Osteoblast (primary cell): ENCODE data around the gene EXOC4. TPM values are rescaled to one million over a fixed set of nuclear protein-coding genes. Genes with fewer than 3 reads are reported as not detected.
A peak's percentile ranks its signal among the peaks of the same experiment; 100 is the strongest.

ENCODE experiments used
- DNase-seq: peaks from one replicate; pipeline ENCODE4 v3.0.0; 2011; ENCODE audit warnings: low spot score, mixed read lengths; ENCODE audit not compliant: insufficient read length; ENCODE audit errors: missing footprints
- H2AFZ ChIP-seq: 2 replicates; pipeline ENCODE4 v1.6.0; 2011; ENCODE audit warnings: mild to moderate bottlenecking, low read length
- H3K27ac ChIP-seq: 2 replicates; pipeline ENCODE4 v1.5.1; 2011; ENCODE audit warnings: mild to moderate bottlenecking, low read depth, low read length, moderate library complexity
- H3K27me3 ChIP-seq: 2 replicates; pipeline ENCODE4 v1.6.0; 2012; ENCODE audit warnings: mild to moderate bottlenecking, control low read depth, inconsistent platforms, low read length, moderate library complexity; ENCODE audit not compliant: insufficient read depth
- H3K36me3 ChIP-seq: 2 replicates; pipeline ENCODE4 v1.5.1; 2011; ENCODE audit warnings: mild to moderate bottlenecking, low read length, control low read depth, moderate library complexity; ENCODE audit not compliant: insufficient read depth
- H3K4me1 ChIP-seq: 2 replicates; pipeline ENCODE4 v1.5.1; 2011; ENCODE audit warnings: mild to moderate bottlenecking, low read length, control low read depth, moderate library complexity; ENCODE audit not compliant: insufficient read depth
- H3K4me2 ChIP-seq: 2 replicates; pipeline ENCODE4 v1.6.0; 2011; ENCODE audit warnings: mild to moderate bottlenecking, low read length; ENCODE audit not compliant: insufficient read depth
- H3K4me3 ChIP-seq: fragments of 200-600 bp; sonication (generic); 3 replicates; pipeline ENCODE4 v1.5.1; 2012; ENCODE audit warnings: mild to moderate bottlenecking, low read length, inconsistent platforms; ENCODE audit not compliant: insufficient read depth
- H3K79me2 ChIP-seq: 2 replicates; pipeline ENCODE4 v1.6.0; 2012; ENCODE audit warnings: mild to moderate bottlenecking, low read length, control low read depth, inconsistent platforms; ENCODE audit not compliant: insufficient read depth
- H3K9me3 ChIP-seq: 2 replicates; pipeline ENCODE4 v1.5.1; 2011; ENCODE audit warnings: low read depth, low read length, control low read depth
- H4K20me1 ChIP-seq: 2 replicates; pipeline ENCODE4 v1.6.0; 2012; ENCODE audit warnings: mild to moderate bottlenecking, low read length, control low read depth; ENCODE audit not compliant: insufficient read depth
- CTCF ChIP-seq: IDR thresholded peaks from 2 replicates; pipeline ENCODE4 v1.5.1; 2011; ENCODE audit warnings: mild to moderate bottlenecking, low read depth, low read length, moderate library complexity; ENCODE audit errors: extremely low read depth
- total RNA-seq: library from RNA; depleted of rRNA; stranded (reverse); fragments of >200 nt; gene quantifications from 2 replicates; pipeline ENCODE4 v1.2.3, GENCODE V29; 2012

The EXOC4 gene
- total RNA-seq, 1 donor, result 134 TPM

DNA sequence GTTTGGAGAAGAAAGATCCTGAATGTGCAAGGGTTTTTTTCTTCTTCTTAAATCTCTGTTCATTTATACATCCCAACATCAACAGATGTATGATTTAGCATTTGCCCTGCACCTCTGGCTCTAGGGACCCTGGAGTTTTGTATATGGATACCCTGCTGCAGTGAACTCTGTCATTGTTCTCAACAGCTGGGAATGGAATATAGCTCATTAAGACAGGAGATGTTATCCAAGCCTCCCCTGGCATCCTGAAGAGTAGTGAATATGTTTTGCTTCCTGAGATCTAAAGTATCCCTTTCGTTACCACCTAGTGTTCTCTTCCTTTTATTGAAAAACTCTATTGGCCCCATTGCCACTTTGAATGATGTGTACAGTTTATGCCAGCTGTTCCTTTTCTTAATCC, 275.9 kb downstream of the EXOC4 start:
- DNase-seq, result no peak
- TF ChIP-seq CTCF, result no peak
- Histone ChIP-seq H3K79me2 (no peaks in the 10 kb centered on the region), H4K20me1 (no peaks in the 10 kb centered on the region), H3K4me1 (peaks cover 8% of the 10 kb centered on the region), H3K27ac (no peak overlapping the region), H2AFZ (no peak overlapping the region), H3K4me3 (no peak overlapping the region), H3K9me3 (no peaks in the 10 kb centered on the region), H3K4me2 (no peak overlapping the region), H3K36me3 (no peaks in the 10 kb centered on the region), H3K27me3 (no peaks in the 10 kb centered on the region)

DNA sequence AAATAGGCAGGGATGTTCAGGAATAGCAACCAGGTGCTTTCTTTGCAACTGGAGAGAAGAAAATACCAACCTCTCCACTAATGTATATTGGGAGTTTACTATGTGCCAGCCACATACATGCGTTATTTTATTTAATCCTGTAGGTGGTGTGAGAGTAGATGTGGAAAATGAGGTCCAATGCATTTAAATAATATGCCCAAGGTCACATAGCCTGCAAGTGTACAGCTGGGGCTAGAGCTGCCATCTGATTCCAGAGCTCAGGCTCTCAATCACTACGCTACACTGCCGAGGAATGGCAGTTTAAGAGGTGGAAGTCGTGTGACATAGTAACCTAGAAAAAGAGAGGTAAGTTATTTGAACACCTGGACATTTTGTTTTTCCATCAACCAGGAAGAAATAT, 277.0 kb downstream of the EXOC4 start:
- DNase-seq, result no peak
- Histone ChIP-seq H3K36me3 (no peaks in the 10 kb centered on the region), H3K4me3 (no peak overlapping the region), H3K27me3 (no peaks in the 10 kb centered on the region), H4K20me1 (no peaks in the 10 kb centered on the region), H3K4me1 (peaks cover 8% of the 10 kb centered on the region), H3K9me3 (no peaks in the 10 kb centered on the region), H3K27ac (no peak overlapping the region), H3K4me2 (no peak overlapping the region), H2AFZ (no peak overlapping the region), H3K79me2 (no peaks in the 10 kb centered on the region)
- no peak for TF ChIP-seq CTCF

DNA sequence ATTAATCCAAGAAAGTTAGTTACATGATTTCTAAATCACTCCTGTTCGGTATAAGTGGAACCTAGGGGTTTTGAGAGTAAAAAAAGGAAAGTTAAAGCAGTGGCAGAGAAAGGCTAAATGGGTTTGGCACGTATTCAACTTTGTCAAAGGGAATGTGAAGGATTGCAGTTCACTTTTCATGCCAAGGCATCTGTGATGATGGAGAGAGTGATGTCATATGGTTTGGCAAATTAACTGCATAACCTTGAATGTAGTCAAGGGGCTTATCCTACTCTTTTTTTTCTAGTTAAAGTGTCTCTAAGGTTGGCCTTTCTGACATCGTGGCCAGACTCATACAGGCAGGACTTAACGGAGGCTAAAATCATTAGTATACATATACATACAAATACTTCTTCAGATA, 277.8 kb downstream of the EXOC4 start:
- Histone ChIP-seq H3K27ac (peak overlapping the region; percentile 3), H3K79me2 (no peaks in the 10 kb centered on the region), H3K9me3 (no peaks in the 10 kb centered on the region), H2AFZ (no peak overlapping the region), H3K4me3 (no peak overlapping the region), H3K4me1 (peaks cover 8% of the 10 kb centered on the region), H3K4me2 (peak overlapping the region; percentile 25), H3K36me3 (no peaks in the 10 kb centered on the region), H3K27me3 (no peaks in the 10 kb centered on the region), H4K20me1 (no peaks in the 10 kb centered on the region)
- no peak for TF ChIP-seq CTCF
- no peak for DNase-seq

GRCh38 chr7:133534816-133535215, 281.9 kb downstream of the EXOC4 start:
- H3K4me1 ChIP-seq, result peaks cover 8% of the 10 kb centered on the region
- no peak for DNase-seq
- H3K9me3 ChIP-seq, result no peaks in the 10 kb centered on the region
- TF ChIP-seq CTCF, result no peak
- no peaks in the 10 kb centered on the region for H3K27me3 ChIP-seq
- no peak overlapping the region for H3K4me3 ChIP-seq
- H2AFZ ChIP-seq, result no peak overlapping the region
- no peaks in the 10 kb centered on the region for H4K20me1 ChIP-seq
- H3K27ac ChIP-seq, result no peak overlapping the region
- H3K79me2 ChIP-seq, result no peaks in the 10 kb centered on the region
- H3K4me2 ChIP-seq, result no peak overlapping the region
- no peaks in the 10 kb centered on the region for H3K36me3 ChIP-seq
